HL-60/S4 (cell line): ENCODE results near the gene FAM228B.
"Not testable (repeated sequence)": the region's sequence is repeated elsewhere in the genome, so short reads cannot be mapped to it uniquely, and the experiment has no call there.

Source experiments
- in situ Hi-C: fragments of 300-500 bp; cut with MboI; formaldehyde crosslinking; loops from 2 replicates; pipeline ENCODE4 v1.14.3; 2022; ENCODE audit warnings: low sequenced_read_pairs

FAM228B gene

GRCh38 chr2:24101992-24102391 is 21.3 kb upstream of the FAM228B start:
- in situ Hi-C loops: no loop called here

DNA sequence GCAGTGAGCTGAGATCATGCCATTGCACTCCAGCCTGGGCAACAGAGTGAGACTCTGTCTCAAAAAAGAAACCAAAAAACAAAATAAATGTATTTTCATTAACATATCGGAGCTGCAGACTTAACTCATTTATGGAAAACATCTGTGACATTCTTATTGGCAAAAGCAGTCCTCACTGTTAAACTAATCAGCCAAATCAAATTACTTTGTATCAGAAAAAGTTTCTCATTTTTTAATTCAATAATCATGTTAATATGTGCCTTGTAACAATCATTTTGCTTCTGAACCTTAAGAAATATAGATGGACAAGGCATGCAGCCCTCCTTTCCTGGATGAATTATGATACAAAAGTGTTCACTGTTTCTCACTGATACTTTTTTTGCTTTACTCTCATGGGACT is 20.6 kb upstream of the FAM228B start:
- in situ Hi-C loops: no loop called here

GRCh38 chr2:24104110-24104650 is 19.1 kb upstream of the FAM228B start:
- in situ Hi-C loops: no loop called here

GRCh38 chr2:24104906-24105305 is 18.4 kb upstream of the FAM228B start:
- in situ Hi-C loops: no loop called here

GRCh38 chr2:24105816-24106215 is 17.5 kb upstream of the FAM228B start:
- in situ Hi-C loops: no loop called here

DNA sequence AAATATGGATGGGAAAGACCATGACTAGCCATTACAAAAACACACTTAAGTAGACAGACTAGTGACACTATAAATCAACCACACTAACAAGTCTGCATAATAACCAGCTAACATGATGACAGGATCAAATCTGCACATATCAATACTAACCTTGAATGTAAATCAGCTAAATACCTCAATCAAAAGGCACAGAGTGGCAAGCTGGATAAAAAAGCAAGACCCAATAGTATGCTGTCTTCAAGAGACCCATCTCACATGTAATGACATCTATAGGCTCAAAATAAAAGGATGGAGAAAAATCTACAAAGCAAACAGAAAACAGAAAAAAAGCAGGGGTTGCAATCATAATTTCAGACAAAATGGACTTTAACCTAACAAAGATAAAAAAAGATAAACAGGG is 16.5 kb upstream of the FAM228B start:
- in situ Hi-C loops: no loop called here

- in situ Hi-C loops: no loop called here
These were observed 15.9 kb upstream of the FAM228B start for GRCh38 chr2:24107336-24107735.

GRCh38 chr2:24109431-24109830 is 13.8 kb upstream of the FAM228B start:
- in situ Hi-C loops: not testable (repeated sequence)

DNA sequence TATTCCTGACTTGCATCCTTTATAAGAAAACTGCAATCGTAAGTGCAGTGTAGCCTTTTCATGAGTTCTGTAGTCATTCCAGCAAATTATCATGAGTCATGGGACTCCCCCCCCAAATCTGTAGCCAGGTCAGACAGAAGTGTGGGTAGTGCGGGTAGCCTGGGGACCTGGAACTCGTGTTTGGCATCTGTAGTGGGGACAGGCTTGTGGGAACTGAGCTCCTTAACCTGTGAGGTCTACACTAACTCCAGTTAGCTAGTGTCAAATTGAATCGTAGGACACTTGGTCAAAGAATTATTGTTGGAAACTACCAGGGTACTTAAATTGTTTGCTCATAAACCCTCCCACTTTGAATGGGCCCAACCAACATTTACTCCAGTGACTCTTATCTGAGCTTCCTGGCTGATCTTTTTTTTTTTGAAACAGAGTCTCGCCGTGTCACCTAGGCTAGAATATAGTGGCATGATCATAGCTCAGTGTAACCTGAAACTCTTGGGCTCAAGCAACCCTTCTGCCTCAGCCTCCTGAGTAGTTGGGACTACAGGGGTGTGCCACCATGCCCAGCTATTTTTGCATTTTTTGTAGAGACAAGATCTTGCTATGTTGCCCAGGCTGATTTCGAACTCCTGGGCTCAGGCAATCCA is 12.5 kb upstream of the FAM228B start:
- in situ Hi-C loops: no loop called here

DNA sequence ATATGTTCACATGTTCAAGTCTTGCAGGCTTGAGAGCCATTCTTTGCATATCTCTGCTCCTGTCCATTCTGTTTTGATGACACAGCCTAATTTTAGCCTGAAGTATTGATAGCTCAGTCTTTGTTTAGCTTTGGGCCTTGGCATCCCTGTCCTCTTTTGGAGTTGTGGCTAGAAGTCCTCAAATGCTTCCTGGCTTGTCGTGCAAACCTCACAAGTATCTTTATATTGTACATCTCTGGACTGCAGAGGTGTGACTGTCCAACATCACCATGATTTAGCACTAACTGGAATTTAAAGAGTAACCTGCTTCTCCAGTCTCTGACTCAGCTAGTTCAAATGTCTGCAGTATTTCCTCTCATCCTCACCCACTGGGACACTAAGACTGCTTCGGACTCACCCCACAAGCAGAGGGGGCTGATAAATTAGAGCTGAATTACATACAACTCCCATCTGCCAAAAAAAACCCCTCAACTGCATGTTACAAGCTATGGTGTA is 11.8 kb upstream of the FAM228B start:
- in situ Hi-C loops: no loop called here

DNA sequence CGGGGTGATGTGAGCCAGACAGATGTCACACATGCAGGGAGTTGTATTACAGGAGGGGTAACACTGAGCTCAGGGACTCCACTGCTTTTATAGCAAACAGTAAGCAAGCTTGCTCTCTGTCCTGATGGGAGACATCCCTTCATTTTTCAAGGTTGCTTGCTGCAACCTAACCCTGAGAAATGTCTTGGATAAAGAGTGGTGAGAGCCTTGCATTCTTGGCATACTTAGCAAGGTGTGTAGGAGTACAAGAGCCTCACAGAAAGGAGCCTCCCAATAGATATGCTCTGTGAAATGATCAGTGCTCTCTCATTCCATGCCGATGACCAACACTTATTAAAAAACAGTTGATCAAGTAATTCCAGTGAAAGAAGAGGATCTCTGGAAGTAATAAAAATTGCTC is 8.2 kb upstream of the FAM228B start:
- in situ Hi-C loops: no loop called here

DNA sequence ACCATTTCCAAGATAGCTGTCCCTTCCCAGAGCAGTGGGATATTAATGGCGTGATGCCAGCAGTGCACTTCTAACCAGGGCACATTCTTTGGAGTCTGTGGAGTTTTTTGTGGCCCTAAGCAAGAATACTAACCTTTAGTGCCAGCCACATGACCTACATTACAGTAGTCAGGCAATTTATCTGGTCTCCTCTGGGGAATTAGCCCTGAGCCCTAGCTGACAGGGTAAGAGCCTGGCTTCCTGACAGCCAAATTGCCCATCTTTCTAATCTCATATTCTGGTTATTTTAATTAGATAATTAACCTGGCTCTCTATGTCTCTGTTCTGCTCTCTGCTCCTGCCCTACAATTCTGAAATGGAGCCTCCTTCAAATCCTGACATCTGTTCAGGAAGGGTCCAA is 5.4 kb upstream of the FAM228B start:
- in situ Hi-C loops: no loop called here

GRCh38 chr2:24121066-24121465 is 2.2 kb upstream of the FAM228B start:
- in situ Hi-C loops: no loop called here

DNA sequence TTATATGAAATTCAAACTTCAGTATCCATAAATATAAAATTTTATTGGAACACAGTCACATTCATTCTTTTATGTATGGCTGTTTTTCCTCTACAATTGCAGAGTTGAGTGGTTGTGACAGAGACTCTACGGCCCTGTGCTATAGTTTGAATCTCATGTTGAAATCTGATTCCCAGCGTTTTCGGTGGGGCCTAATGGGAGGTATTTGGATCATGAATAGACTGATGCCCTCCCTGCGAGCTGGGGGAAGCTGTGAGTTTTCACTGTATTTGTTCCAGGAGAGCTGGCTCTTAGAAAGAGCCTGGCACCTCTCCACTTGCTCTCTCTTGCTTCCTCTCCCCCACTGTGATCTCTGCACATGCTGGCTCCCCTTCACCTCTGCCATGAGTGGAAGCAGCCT is 1.8 kb upstream of the FAM228B start:
- in situ Hi-C loops: no loop called here

DNA sequence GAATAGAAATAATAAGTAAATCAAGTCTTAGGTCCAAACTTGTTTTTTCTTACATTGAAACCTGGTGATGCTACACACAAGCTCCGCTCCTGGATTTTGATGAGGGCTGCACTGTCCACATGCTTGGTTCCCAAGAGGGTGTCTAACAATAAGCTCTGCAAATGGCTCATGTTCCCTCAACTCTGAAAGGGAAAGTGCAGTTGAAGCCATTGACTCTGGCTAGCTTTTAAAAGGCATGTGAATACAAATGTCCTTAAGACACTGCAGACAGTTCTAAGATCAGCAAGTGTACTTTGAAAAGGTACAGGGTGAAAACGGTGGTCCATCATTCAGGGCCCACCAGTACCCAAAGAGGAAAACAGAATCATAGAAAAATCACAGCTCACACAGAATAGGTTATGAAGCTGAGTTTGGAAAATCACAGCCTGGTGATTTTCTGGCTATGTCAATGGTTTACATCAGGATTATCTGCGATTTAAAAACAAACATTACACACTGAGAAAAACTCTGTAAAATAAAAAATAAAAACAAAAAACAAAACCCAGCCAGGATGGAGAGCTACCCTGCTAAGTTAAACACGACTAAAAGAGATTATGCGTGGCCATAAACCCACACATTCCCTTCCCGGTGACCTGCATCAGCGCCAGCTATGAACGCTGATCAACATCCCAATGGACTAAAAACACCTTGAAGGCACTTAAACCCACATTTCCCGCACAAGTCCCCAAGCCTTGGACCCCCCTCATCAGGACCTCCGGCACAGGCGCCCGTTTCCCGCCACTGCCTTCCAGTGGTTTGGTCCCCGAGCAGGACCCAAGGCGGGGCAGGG is 689 bp upstream of the FAM228B start:
- in situ Hi-C loops: no loop called here

- in situ Hi-C loops: no loop called here
These were observed 782 bp downstream of the FAM228B start for GRCh38 chr2:24123922-24124580.

DNA sequence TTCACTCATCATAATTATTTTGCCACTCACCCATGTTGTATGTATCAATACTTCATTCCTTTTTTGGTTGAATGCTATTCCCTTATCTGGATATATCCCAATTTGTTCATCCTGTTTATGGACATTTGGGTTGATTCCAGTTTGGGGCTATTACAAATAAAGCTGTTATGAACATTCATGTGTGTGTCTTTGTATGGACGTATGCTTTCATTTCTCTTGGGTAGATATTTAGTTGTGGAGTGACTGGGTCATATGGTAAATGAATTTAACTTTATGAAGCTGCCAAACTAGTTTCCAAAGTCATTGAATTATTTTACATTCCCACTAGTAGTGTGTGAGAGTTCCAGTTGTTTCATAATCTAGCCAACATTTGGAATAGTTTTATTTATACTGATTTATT is 2.7 kb downstream of the FAM228B start:
- in situ Hi-C loops: no loop called here

- in situ Hi-C loops: no loop called here
These were observed 9.3 kb downstream of the FAM228B start for GRCh38 chr2:24132543-24132942.

DNA sequence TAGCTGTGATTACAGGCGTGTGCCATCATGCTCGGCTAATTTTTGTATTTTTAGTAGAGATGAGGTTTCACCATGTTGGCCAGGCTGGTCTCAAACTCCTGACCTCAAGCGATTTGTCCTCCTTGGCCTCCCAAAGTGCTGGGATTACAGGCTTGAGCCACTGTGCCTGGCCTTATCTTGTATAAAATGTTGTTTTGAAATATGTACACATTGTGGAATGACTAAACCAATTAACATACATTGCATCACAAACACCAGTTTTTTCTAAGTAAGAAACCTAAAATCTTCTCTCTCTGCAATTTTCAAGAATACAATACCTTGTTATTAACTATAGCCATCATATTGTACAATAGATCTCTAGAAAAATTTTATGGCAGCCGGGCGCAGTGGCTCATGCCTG is 17.0 kb downstream of the FAM228B start:
- in situ Hi-C loops: not testable (repeated sequence)

- in situ Hi-C loops: no loop called here
These were observed 24.1 kb downstream of the FAM228B start for GRCh38 chr2:24147364-24147763.

DNA sequence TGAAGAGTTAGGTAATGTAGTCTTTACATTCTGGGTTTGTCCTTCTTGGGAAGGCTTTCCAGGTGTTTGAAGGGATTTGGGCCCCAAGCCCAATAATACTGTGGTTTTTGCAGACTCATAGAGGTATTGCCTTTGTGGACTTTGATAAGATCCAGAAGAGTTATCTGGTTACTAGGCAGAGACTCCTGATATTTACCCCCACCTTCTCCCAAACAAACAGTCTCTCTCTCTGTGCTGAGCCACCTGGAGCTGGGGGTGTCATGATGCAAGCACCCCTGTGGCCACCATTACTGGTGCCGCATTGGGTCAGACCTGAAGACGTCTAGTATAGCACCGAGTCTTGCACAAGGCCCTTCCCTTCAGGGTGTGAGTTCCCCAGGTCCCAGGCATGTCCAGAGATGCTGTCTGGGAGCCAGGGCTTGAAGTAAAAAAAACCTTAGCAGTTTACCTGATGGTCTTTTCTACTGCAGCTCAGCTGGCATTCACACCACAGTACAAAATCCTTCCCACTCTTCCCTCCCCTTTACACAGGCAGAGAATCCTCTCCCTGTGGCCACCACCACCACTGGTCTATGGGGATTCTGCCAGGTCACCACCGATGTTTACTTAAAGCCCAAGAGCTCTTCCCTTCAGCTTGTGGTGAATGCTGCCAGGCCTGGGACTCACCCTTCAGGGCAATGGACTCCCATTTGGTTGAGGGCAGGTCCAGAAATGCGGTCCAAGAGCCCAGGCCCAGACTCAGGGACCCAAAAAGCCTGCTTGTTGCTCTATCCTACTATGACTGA is 29.3 kb downstream of the FAM228B start:
- in situ Hi-C loops: loop anchor here (25.0 kb wide), 1 partner anchor 340 kb away; no protein-coding TSS in a partner anchor
